ENCODE results near the gene AFF3. TPM values are rescaled to one million over a fixed set of nuclear protein-coding genes. Genes with fewer than 3 reads are reported as not detected.

AFF3 gene
- total RNA-seq, 1 experiment from 2014 or later, result 0.22 TPM

DNA sequence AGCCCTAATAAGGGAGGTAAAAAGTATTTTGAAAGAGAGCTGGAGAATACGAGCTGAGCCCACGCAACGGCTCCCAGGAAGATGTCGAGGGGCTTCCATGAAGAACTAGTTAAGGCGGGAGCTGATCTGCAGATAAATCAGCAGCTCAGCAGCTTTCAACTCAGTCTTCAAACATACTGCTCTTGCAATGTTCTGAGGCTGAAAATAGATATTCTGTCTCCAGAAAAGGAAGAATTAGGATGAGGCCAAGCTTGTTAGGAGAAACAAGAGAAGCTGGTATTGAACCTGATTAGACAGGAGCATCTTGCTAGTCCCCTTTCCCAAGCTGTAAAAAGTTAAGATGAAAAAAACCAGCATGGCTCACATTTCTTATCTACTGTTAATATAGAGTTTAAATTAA is 91.1 kb downstream of the AFF3 start:
- Histone ChIP-seq H2BK120ac (ENCODE audit: low read depth, low read length, poor library complexity, severe bottlenecking) (no peak overlapping the region), H2AFZ (ENCODE audit: low read length) (no peak overlapping the region), H2BK15ac (ENCODE audit: low read depth, low read length) (no peak overlapping the region), H3K9me3 (ENCODE audit: control insufficient read depth, low read depth, low read length) (no peaks in the 10 kb centered on the region), H3K4me2 (ENCODE audit: insufficient read depth, insufficient read length, low read length) (no peak overlapping the region), H3T11ph (ENCODE audit: low read length) (no peak overlapping the region), H2AK5ac (ENCODE audit: insufficient read length, low read length) (no peak overlapping the region), H4K8ac (replicated peaks; ENCODE audit: insufficient read length, low read depth, low read length) (no peak overlapping the region), H3K9ac (ENCODE audit: extremely low read depth, insufficient read length, low read length) (no peak overlapping the region), H3K4me1 (ENCODE audit: insufficient read depth, low read length) (no peaks in the 10 kb centered on the region), H3K23me2 (ENCODE audit: insufficient read length, low read depth, low read length, poor library complexity, severe bottlenecking) (no peaks in the 10 kb centered on the region), H2BK12ac (ENCODE audit: insufficient read length, low read depth, low read length) (no peak overlapping the region), H3K27me3 (ENCODE audit: insufficient read depth, low read length) (no peaks in the 10 kb centered on the region), H2BK20ac (ENCODE audit: low read depth, low read length, poor library complexity, severe bottlenecking) (no peak overlapping the region), H4K91ac (ENCODE audit: insufficient read length, low read depth, low read length) (no peak overlapping the region), H3K79me1 (ENCODE audit: insufficient read depth, low read depth, low read length, poor library complexity, severe bottlenecking) (no peaks in the 10 kb centered on the region), H3K23ac (ENCODE audit: insufficient read length, low read depth, low read length) (no peak overlapping the region), H2BK5ac (ENCODE audit: insufficient read length, low read length) (no peak overlapping the region), H3K79me2 (ENCODE audit: insufficient read depth, low read length) (no peaks in the 10 kb centered on the region), H4K20me1 (ENCODE audit: control insufficient read depth, insufficient read depth, insufficient read length) (no peaks in the 10 kb centered on the region), H3K18ac (ENCODE audit: insufficient read length, low read depth, low read length) (no peak overlapping the region), H3K14ac (ENCODE audit: insufficient read depth, low read length) (no peak overlapping the region), H3K27ac (ENCODE audit: insufficient read length, low read depth, low read length) (no peak overlapping the region), H3K56ac (ENCODE audit: insufficient read length, low read depth, low read length) (no peak overlapping the region), H4K5ac (ENCODE audit: insufficient read length, low read depth, low read length) (no peak overlapping the region), H3K4ac (ENCODE audit: low read depth, low read length) (no peak overlapping the region)
- no peaks in the 10 kb centered on the region; a peak in 1 of 7 replicates for H3K36me3 Mint-ChIP-seq (ENCODE audit: insufficient read depth in 1 of 3, low read depth in 3 of 3)
- WGBS (ENCODE audit: extremely low coverage, insufficient read length, low lambda C conversion rate), result no CpG with 5 or more reads among the region's 5 CpGs
- TF ChIP-seq, protein P1, sequence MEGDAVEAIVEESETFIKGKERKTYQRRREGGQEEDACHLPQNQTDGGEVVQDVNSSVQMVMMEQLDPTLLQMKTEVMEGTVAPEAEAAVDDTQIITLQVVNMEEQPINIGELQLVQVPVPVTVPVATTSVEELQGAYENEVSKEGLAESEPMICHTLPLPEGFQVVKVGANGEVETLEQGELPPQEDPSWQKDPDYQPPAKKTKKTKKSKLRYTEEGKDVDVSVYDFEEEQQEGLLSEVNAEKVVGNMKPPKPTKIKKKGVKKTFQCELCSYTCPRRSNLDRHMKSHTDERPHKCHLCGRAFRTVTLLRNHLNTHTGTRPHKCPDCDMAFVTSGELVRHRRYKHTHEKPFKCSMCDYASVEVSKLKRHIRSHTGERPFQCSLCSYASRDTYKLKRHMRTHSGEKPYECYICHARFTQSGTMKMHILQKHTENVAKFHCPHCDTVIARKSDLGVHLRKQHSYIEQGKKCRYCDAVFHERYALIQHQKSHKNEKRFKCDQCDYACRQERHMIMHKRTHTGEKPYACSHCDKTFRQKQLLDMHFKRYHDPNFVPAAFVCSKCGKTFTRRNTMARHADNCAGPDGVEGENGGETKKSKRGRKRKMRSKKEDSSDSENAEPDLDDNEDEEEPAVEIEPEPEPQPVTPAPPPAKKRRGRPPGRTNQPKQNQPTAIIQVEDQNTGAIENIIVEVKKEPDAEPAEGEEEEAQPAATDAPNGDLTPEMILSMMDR (conservative IDR thresholded peaks at IDR 0.05), result no peak
- H3K9me3 Mint-ChIP-seq, result no peaks in the 10 kb centered on the region
- DNase-seq, result no peak
- H3K4me1 Mint-ChIP-seq, result peaks cover 9 to 10% of the 10 kb centered on the region in 2 experiments
- no peak overlapping the region for H3K4me3 Mint-ChIP-seq
- H3K27me3 Mint-ChIP-seq (ENCODE audit: low read depth), result peaks cover 9% of the 10 kb centered on the region
- H3K27ac Mint-ChIP-seq, result no peak overlapping the region
